Lower leg skin (tissue), 3 donors: ENCODE results near the gene CDH23.

Experiments
- CTCF ChIP-seq, 3 donors: fragments of 450-650 bp; IDR thresholded peaks; one replicate each; pipeline ENCODE4 v1.5.1; 2016; ENCODE audit warnings: antibody characterized with exemption in 3 of 3, mild to moderate bottlenecking in 3 of 3, moderate library complexity in 2 of 3
- POLR2A ChIP-seq, 2 donors: fragments of 450-650 bp; IDR thresholded peaks; one replicate each; pipeline ENCODE4 v1.6.1; 2016 to 2017; ENCODE audit warnings: antibody characterized with exemption in 2 of 2, mild to moderate bottlenecking in 1 of 2, moderate library complexity in 1 of 2

DNA sequence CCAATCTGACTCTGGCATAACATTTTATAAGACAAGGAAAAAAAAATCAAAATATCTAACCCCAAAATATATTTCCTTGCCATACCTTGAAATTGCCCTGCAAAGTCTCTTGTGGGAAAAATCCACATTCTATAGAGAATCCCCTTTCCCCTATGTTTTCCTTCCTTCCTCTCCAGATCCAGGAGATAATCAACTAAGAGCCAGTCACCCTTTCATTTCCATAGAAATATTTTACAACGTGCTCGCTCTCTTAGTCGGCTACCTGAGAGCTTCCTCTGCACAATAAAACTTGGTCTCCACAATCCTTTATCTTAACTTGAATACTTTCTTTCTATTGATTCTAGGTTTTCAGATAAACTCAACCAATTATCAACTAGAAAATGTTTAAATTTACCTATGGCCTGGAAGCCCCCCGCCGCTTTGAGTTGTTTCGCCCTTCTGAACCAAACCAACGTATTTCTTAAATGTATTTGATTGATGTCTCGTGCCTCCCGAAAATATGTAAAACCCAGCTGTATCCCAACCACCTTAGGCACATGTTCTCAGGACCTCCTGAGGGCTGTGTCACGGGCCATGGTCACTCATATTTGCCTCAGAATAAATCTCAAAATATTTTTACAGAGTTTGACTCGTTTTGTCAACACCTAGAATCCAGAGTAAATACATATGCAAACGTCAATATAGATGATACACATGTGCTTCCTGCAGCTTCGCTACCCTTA is 453.5 kb downstream of the CDH23 start:
- TF ChIP-seq CTCF (IDR thresholded peaks at IDR 0.05) (no peak), POLR2A (IDR thresholded peaks at IDR 0.05) (no peak)
